Activated T-cell treated with anti-CD3 and anti-CD28 coated beads for 1 hour (primary cell): ENCODE results near the gene OTX1.
"Not testable (repeated sequence)": the region's sequence is repeated elsewhere in the genome, so short reads cannot be mapped to it uniquely, and the experiment has no call there.

Source experiments
- DNase-seq: peaks from one replicate; pipeline ENCODE4 v3.0.0-alpha.2; 2020; ENCODE audit warnings: low read depth

Gene OTX1

DNA sequence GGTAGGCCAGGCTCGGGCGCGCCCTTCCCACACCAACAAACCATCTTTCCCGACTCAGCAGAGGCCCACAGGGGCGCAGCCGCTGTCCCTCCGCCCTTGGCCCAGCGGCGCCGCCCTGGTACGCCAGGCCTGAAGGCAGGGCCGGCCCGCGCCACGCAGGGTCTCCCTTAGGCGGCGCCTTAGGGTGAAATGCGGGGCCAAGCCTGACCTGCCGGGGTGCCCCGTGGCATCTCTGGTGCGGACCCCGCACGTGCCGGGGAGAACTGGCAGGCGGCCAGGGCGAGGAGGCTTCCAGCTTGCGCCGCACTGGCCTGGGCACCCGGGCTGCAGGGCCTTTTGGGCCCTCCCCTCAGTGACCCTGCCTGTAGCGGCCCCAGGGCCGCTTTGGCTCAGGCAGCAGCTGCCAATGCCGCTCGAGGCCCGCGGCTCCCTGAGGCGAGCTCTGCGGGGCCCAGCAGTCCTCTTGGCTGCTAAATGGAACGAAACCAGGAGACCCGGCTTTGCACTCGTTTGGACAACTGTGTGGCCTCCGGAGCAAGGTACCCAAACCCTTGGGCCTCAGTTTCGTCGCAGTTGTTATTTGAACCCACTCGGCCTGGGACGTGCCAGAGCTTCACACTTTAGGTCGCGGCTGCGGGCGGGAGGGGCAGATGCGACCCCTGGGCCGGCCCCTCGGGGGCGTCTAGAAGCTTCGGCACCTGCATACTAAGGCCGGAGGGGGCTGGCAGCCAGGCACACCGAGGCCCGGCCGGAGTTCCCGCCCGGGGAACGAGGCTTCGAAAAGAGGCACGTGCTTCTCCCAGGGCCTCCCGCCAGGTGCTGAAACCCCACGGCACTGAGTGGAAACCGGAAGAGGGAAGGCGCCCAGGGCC, 8.5 kb downstream of the OTX1 start:
- DNase-seq = no peak

- DNase-seq = no peak
These were observed 9.3 kb downstream of the OTX1 start for GRCh38 chr2:63059793-63060471.

GRCh38 chr2:63060472-63060991, 9.9 kb downstream of the OTX1 start:
- no peak for DNase-seq

GRCh38 chr2:63064197-63064596, 13.6 kb downstream of the OTX1 start:
- no peak for DNase-seq

DNA sequence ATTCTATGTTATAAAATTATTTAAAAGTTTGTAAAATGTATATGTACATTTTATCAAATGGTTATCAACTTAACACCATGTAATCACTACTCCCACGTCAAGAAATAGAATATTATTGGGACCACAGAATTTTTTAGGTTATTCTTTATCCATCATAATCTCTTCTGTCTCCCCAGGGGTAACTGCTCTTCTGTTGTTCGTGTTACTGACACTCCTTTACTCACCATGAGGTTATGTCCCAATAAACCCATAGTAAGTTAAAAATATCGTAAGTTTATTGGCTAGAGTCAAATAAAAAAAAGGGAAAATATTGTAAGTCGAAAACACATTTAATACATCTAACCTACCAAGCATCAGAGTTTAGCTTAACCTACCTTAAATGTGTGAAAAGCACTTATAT, 14.0 kb downstream of the OTX1 start:
- no peak for DNase-seq

DNA sequence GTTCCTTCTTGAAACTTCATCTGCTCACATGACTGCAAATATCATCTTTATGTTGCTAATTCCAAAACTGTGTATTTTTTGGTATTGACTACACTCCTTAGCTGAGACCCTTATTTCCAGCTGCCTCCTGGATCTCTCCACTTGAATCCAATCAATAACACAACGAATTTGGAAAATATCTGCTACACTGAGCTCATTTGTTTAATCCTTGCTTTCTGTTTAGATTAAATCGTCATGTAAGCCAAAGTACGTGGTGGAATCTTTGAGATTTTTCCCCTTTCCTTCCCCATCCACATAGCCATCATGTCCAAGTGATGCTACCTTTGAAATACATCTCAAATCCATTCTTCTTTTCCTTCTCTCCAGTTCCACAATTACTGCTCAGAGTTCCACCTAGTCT, 15.6 kb downstream of the OTX1 start:
- DNase-seq = no peak

DNA sequence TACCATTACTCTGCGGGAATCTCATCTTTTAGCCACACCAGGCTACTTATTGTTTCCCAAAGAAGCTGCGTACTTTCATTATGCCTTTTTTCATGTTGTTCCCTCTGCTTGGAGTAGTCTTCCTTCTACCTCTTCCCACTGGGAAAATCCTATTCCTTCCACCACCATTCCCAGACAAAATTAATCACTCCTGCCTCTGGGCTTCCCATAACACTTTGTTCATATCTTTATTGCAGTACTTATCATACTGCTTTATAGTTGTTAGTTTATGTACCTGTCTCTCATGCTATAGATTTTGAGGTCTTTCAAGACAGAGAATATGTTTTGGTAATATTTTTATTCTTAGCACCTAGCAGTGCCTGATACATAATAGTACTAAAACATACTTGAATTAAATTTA, 16.2 kb downstream of the OTX1 start:
- DNase-seq = no peak

- no peak for DNase-seq
These were observed 21.0 kb downstream of the OTX1 start for GRCh38 chr2:63071664-63072063.

DNA sequence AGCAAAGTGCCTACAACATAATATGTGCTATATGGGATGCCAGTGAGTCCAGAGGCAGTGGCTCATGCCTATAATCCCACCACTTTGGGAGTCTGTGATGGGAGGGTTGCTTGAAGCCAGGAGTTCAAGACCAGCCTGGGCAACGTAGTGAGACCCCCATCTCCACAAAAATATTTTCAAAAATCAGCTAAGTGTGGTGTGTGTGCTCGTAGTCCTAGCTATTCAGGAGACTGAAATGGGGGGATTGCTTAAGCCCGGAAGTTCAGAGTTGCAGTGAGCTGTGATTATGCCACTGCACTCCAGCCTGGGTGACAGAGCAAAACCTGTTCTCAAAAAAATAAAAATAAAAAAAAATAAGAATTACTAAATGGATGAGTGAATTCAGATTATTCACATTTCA, 23.4 kb downstream of the OTX1 start:
- no peak for DNase-seq

- not testable (repeated sequence) for DNase-seq
These were observed 23.8 kb downstream of the OTX1 start for GRCh38 chr2:63074399-63074798.

- no peak for DNase-seq
These were observed 28.4 kb downstream of the OTX1 start for GRCh38 chr2:63078852-63079606.

DNA sequence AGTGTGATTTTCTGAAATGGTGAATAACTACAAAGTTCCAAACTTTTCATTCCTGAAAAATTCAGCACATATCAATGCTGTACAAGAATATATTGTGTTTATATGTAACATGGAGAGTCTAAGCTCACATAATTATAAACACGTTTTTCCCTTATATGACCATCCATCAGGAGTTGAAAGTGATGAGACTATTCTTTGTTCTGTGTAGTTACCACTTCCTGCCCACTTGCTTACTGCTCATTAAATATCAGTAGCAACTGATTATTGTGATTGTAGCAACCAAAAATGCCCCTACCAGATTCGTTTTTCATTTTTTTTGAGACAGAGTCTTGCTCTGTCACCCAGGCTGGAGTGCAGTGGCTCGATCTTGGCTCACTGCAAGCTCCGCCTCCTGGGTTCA, 30.8 kb downstream of the OTX1 start:
- no peak for DNase-seq

DNA sequence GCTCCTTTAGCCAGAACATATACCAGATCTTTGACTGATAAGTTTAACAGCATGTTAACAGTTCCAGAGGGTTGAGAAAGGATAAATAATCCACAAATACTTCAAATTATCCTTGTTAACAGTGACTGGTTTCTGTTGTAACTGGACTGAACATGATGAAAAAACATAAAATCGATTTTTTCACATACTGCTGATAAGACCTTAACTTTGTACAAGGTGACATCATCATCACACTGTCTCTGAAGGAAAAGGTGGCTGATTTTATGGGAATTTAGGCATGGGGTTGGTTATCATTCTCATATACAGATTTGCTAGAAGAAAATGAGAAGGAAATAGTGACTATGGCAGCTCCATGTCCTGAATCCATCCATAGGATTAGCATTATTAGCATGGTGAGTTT, 36.1 kb downstream of the OTX1 start:
- DNase-seq = no peak

- DNase-seq = no peak
These were observed 41.8 kb downstream of the OTX1 start for GRCh38 chr2:63092401-63092800.

DNA sequence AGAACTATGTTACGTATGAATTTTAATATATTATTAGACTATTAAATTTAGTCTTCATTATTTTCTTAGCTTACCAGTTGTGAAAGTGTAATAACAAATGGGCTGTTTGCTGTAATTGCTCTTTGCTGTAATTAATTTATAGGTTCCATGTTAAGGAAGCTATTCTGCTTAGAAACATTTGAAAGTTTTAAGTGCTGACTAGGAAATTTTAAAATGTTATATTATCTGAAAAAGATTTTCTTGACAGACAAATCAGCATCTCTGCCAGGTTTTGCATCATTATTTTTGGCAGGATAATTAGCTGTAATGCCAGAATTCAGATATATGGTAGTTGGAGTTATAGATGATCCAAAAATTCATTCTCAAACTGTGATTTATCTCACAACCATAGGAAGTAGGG, 42.2 kb downstream of the OTX1 start:
- no peak for DNase-seq

- DNase-seq = no peak
These were observed 42.9 kb downstream of the OTX1 start for GRCh38 chr2:63093502-63093901.

GRCh38 chr2:63096491-63096890, 45.9 kb downstream of the OTX1 start:
- DNase-seq = no peak

- no peak for DNase-seq
These were observed 48.4 kb downstream of the OTX1 start for GRCh38 chr2:63099032-63099431.

- no peak for DNase-seq
These were observed 51.3 kb downstream of the OTX1 start for GRCh38 chr2:63101954-63102353.

DNA sequence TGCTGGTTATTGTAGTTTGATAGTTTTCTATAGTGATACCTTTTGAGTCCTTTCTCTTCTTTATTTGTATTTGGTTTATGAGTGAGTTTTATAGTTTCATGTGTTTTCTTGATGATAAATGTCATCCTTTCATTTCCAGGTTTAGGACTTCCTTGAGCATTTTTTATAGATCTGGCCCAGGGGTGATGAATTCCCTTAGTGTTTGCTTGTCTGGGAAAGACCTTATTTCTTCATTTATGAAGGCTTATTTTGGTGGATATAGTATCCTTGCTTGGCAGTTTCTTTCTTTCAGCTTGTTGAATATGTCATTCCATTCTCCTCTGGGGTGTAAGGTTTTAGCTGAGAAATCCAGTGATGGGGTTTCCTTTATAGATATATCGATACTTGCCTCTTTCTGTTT, 53.9 kb downstream of the OTX1 start:
- no peak for DNase-seq
